ENCODE results near the gene MTSS2.
A peak's percentile ranks its signal among the peaks of the same experiment; 100 is the strongest.
"Not testable (repeated sequence)": the region's sequence is repeated elsewhere in the genome, so short reads cannot be mapped to it uniquely, and the experiment has no call there.

MTSS2 gene

GRCh38 chr16:70648606-70649005, 37.2 kb downstream of the MTSS2 start:
- H3K27ac Mint-ChIP-seq = no peak overlapping the region
- peaks cover 1% of the 10 kb centered on the region for H3K4me1 Mint-ChIP-seq
- no peaks in the 10 kb centered on the region for H3K36me3 Mint-ChIP-seq
- H3K9me3 Mint-ChIP-seq = no peaks in the 10 kb centered on the region
- no peaks in the 10 kb centered on the region for H3K27me3 Mint-ChIP-seq
- H3K4me3 Mint-ChIP-seq = no peak overlapping the region

GRCh38 chr16:70647441-70648359, 38.2 kb downstream of the MTSS2 start:
- Mint-ChIP-seq H3K9me3 (no peaks in the 10 kb centered on the region), H3K27me3 (no peaks in the 10 kb centered on the region), H3K27ac (no peak overlapping the region), H3K36me3 (no peaks in the 10 kb centered on the region), H3K4me1 (no peaks in the 10 kb centered on the region), H3K4me3 (no peak overlapping the region)

- no peak within 1 kb of the TSS for H3K4me3 Mint-ChIP-seq
- H3K9me3 Mint-ChIP-seq = no peaks in the 10 kb centered on the region
- no peaks in the 10 kb centered on the region for H3K27me3 Mint-ChIP-seq
- no peak within 1 kb of the TSS for H3K27ac Mint-ChIP-seq
- no peaks in the 10 kb centered on the region for H3K4me1 Mint-ChIP-seq
- H3K36me3 Mint-ChIP-seq = no peaks in the 10 kb centered on the region
Observed at GRCh38 chr16:70646260-70647241, 39.3 kb downstream of the MTSS2 start, which contains the start of gene IL34. IL34 (plus strand) TSS chr16:70646559; CDS start chr16:70646948, 389 bp downstream.

- no peaks in the 10 kb centered on the region for H3K36me3 Mint-ChIP-seq
- H3K27me3 Mint-ChIP-seq = no peaks in the 10 kb centered on the region
- H3K27ac Mint-ChIP-seq = peak overlapping the region; percentile 1
- no peak overlapping the region for H3K4me3 Mint-ChIP-seq
- no peaks in the 10 kb centered on the region for H3K9me3 Mint-ChIP-seq
- no peaks in the 10 kb centered on the region for H3K4me1 Mint-ChIP-seq
Observed at GRCh38 chr16:70644763-70645597, 40.9 kb downstream of the MTSS2 start.

GRCh38 chr16:70643264-70643663, 42.6 kb downstream of the MTSS2 start:
- not testable (repeated sequence) for H3K27me3 Mint-ChIP-seq, H3K36me3 Mint-ChIP-seq, H3K4me3 Mint-ChIP-seq, H3K4me1 Mint-ChIP-seq, H3K9me3 Mint-ChIP-seq, H3K27ac Mint-ChIP-seq

- Mint-ChIP-seq H3K36me3 (no peaks in the 10 kb centered on the region), H3K9me3 (no peaks in the 10 kb centered on the region), H3K4me1 (no peaks in the 10 kb centered on the region), H3K27me3 (no peaks in the 10 kb centered on the region), H3K4me3 (no peak overlapping the region), H3K27ac (no peak overlapping the region)
Observed at GRCh38 chr16:70642633-70643032, 43.2 kb downstream of the MTSS2 start.

- H3K9me3 Mint-ChIP-seq = no peaks in the 10 kb centered on the region
- no peak overlapping the region for H3K4me3 Mint-ChIP-seq
- no peaks in the 10 kb centered on the region for H3K4me1 Mint-ChIP-seq
- no peaks in the 10 kb centered on the region for H3K36me3 Mint-ChIP-seq
- no peak overlapping the region for H3K27ac Mint-ChIP-seq
- H3K27me3 Mint-ChIP-seq = no peaks in the 10 kb centered on the region
Observed at GRCh38 chr16:70638814-70639792, 46.8 kb downstream of the MTSS2 start.
